ENCODE results near the gene ZDBF2.
"Not testable (repeated sequence)": the region's sequence is repeated elsewhere in the genome, so short reads cannot be mapped to it uniquely, and the experiment has no call there.

Gene ZDBF2

GRCh38 chr2:206353685-206354084 lies 79.2 kb downstream of the ZDBF2 start:
- peak; percentile 19 for DNase-seq (ENCODE audit: low read depth)
- no peak overlapping the region for H3K4me3 ChIP-seq (ENCODE audit: low read depth, low read length)
- TF ChIP-seq POLR2A (IDR thresholded peaks at IDR 0.05; ENCODE audit: extremely low read depth, insufficient read length) = no peak
- no peak for TF ChIP-seq MYC (IDR thresholded peaks at IDR 0.05; ENCODE audit: low read depth, low read length)
- TF ChIP-seq CTCF (IDR thresholded peaks at IDR 0.05; ENCODE audit: low read depth, low read length) = no peak
- no peak for TF ChIP-seq MAX (IDR thresholded peaks at IDR 0.05; ENCODE audit: low read depth, low read length)

GRCh38 chr2:206354129-206354528 lies 79.7 kb downstream of the ZDBF2 start:
- no peak for DNase-seq (ENCODE audit: low read depth)
- H3K4me3 ChIP-seq (ENCODE audit: low read depth, low read length) = no peak overlapping the region
- no peak for TF ChIP-seq MYC (IDR thresholded peaks at IDR 0.05; ENCODE audit: low read depth, low read length)
- no peak for TF ChIP-seq CTCF (IDR thresholded peaks at IDR 0.05; ENCODE audit: low read depth, low read length)
- no peak for TF ChIP-seq MAX (IDR thresholded peaks at IDR 0.05; ENCODE audit: low read depth, low read length)
- no peak for TF ChIP-seq POLR2A (IDR thresholded peaks at IDR 0.05; ENCODE audit: extremely low read depth, insufficient read length)

GRCh38 chr2:206356840-206357239 lies 82.4 kb downstream of the ZDBF2 start:
- not testable (repeated sequence) for H3K4me3 ChIP-seq (ENCODE audit: low read depth, low read length); DNase-seq (ENCODE audit: low read depth)

GRCh38 chr2:206360840-206361239 lies 86.4 kb downstream of the ZDBF2 start:
- not testable (repeated sequence) for DNase-seq (ENCODE audit: low read depth); H3K4me3 ChIP-seq (ENCODE audit: low read depth, low read length)

GRCh38 chr2:206361407-206362045 lies 87.1 kb downstream of the ZDBF2 start:
- H3K4me3 ChIP-seq (ENCODE audit: low read depth, low read length) = no peak overlapping the region
- no peak for DNase-seq (ENCODE audit: low read depth)
- TF ChIP-seq POLR2A (IDR thresholded peaks at IDR 0.05; ENCODE audit: extremely low read depth, insufficient read length) = no peak
- TF ChIP-seq MAX (IDR thresholded peaks at IDR 0.05; ENCODE audit: low read depth, low read length) = no peak
- no peak for TF ChIP-seq MYC (IDR thresholded peaks at IDR 0.05; ENCODE audit: low read depth, low read length)
- no peak for TF ChIP-seq CTCF (IDR thresholded peaks at IDR 0.05; ENCODE audit: low read depth, low read length)
